NCI-H2029 (cell line): Measurements from ENCODE around the gene FTCD.
"Not testable (repeated sequence)": the region's sequence is repeated elsewhere in the genome, so short reads cannot be mapped to it uniquely, and the experiment has no call there.

Experiments used
- DNase-seq: peaks from one replicate; lab custom pipeline; 2025; lab: John Stamatoyannopoulos, UW

Gene FTCD

DNA sequence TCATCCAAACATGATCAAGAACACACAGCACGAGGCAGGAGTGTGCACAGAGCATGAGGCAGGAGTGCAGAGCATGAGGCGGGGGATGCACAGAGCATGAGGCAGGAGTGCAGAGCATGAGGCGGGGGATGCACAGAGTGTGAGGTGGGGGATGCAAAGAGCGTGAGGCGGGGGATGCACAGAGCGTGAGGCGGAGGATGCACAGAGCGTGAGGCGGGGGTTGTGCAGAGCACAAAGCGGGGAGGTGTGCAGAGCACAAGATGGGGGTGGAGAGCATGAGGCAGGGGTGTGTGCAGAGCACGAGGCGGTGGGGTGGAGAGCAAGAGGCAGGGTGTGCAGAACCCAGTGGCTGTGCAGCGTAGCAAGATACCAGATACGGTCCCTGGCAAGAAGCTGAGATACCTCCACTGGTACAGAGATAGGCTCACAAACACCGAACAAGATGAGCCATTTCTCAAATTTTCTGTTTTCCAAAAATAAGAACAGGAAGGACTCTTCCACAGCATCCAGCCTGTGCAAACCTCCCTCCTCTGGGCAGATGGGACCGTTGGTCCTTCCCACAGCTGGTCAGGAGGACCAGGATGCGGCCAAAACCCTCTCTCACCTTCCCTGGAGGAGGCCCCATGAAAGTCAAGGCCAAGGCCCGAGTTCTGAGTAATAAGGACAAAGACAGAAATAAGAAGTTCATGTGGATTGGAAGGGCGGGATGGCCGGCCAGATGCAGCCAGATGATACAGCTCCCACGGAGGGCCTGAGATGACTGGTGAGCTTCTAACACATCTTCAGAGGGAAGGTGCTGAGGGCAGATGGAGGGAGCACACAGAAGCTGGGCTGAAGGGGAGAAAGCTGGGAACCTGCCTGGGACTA is 16.9 kb upstream of the FTCD start:
- DNase-seq, result no peak

DNA sequence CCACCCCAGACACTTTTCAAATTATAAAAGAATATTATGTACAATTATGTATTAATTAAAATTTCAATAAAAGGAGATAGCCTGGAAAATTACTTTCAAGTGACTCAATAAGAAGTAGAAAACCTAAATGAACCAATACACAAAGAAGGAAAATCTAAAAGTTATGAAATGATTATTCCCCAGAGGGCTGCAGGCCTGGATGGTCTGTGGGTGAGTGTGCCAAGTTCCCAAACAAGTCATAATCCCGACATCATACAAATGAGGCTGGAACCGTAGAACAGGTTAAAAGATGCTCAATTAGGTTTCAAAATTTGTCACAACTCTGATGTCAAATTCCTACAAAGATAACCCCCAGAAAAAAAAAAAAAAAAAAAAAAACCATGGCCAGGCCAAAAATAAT is 16.2 kb upstream of the FTCD start:
- DNase-seq, result no peak

DNA sequence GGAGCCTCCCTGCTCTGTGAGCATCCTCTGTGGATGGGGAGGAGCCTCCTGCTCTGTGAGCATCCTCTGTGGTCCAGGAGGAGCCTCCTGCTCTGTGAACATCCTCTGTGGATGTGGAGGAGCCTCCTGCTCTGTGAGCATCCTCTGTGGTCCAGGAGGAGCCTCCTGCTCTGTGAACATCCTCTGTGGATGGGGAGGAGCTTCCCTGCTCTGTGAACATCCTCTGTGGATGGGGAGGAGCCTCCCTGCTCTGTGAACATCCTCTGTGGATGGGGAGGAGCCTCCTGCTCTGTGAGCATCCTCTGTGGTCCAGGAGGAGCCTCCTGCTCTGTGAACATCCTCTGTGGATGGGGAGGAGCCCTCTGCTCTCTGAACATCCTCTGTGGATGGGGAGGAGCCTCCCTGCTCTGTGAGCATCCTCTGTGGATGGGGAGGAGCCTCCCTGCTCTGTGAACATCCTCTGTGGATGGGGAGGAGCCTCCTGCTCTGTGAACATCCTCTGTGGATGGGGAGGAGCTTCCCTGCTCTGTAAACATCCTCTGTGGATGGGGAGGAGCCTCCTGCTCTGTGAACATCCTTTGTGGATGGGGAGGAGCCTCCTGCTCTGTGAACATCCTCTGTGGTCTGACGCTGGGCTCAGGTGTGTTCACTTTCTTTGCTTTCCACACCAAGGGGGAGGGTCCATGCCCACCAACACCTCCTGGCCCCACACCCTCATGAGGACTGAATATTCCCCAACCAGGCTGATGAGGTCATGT is 15.2 kb upstream of the FTCD start:
- not testable (repeated sequence) for DNase-seq

DNA sequence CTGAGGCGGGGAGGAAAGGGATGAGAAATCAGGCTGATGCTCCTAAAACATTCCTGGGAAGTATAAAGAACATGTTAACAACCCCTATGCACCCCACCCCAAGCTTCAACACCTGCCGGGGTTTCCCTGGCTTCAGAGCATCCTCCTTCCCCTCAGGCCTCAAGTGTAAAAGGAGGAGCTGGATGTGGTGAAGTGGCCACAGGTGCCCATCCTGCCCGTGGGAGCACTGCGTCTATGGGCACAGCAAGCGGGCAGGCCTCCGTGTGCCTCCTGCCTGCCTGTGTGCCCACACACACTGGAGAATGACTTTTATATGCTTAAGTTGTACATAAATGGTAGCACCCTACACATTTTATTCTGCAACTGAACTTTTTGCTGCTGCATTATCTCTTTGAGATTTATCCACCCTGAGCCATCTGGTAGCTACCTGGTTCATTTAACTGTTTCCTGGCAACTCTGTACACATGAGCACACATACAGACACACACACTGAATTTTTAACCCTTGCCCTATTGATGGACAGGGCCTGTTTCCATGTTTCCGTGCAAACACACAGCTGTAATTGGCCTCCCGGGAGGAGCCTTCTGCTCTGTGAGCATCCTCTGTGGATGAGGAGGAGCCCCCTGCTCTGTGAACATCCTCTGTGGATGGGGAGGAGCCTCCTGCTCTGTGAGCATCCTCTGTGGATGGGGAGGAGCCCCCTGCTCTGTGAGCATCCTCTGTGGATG is 13.4 kb upstream of the FTCD start:
- no peak for DNase-seq

DNA sequence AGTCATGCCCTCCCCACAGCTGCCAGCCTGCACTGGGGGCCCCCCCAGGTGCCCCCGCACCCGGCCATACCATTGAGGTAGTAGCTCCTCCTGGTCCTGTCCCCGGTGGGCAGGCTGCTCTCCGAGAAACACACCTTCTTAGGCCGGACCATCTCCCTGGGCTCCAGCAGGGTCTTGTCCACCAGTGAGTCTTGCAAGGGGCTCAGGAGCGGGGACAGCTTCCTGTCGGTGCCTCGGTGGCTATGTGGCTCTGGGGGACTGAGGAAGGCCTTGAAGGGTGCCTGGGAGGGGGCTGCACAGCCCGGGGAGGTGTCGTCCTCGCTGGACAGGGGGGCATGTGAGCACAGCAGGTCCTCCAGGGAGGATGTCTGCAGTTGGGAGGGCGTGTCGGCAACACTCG is 12.9 kb upstream of the FTCD start:
- DNase-seq, result no peak

DNA sequence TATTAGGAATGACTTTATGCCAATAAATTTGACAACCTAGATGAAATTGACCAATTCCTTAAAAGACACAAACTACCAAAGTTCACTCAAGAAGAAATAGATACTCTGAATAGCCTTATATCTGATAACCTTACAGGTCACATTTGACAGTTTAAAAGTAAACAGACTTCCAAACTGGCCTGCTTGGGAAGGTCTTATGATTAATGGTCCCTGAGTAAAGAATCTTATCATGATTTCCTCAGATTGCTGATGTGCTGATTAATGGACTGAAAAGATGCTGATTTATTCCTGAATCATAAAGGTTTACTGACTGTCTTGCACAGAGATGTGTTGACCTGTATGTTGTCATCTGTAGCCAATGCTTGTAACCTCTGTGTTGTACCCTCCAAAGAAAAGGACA is 9.7 kb upstream of the FTCD start:
- no peak for DNase-seq

DNA sequence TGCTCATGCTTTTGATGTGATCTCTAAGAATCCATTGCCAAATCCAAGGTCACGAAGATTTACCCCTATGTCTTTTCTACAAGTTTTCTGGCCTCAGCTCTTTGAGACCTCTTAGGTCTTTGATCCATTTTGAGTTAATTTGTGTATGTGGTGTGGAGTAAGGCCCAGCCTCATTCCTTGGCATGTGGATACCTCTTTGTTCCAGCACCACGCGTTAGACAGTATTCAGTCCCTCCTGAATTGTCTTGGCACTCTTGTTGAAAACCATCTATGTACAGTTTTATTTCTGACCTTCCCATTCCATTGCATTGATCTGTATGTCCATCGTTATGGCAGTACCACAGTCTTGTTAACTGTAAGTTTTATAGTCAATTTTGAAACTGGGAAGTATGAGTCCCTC is 8.0 kb upstream of the FTCD start:
- DNase-seq, result no peak

DNA sequence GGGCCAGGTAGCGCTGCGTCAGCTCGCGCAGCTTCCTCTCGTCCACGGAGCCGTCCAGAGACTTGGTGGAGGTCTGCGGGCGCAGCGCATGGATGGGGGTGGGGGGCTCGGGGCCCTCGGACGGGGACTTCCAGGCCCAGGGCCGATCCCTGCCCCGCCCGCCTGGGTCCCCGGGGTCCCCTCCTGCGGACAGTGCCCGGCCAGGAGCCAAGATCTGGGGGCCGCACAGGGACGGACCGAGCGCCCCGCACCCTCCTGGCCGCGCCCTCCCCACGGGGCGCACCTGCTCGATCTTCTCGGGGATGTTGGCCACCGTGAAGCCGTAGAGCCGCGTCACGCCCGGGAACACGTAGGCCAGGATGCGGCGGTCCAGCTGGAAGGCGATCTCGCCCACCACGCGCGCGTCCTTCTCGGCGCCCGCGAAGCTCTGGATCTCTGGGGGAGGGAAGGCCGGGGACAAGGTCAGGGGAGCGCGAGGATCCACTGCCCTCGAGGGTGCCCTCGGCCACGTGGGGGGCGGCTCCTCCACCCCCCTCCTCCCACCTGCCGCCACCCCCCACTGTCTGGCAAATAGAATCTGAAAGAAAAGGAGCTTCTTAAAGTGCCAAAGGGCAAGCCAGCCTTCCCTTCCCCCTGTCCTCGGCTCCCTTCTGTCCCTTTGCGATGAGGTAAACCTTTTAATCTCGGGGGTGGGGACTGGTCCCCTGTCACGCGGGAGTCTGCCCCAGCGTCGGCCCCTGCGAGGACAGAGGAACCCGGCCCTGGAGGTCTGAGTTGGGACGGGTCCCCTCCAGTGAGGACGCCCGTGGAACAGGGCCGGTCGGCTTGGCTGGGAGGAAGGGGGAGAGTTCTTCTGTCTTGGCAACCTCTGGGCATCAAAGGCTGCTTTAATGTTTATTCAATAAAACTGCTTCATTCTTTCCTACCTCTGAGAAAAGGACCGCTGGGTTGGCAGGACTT is 6.5 kb upstream of the FTCD start:
- DNase-seq, result no peak

DNA sequence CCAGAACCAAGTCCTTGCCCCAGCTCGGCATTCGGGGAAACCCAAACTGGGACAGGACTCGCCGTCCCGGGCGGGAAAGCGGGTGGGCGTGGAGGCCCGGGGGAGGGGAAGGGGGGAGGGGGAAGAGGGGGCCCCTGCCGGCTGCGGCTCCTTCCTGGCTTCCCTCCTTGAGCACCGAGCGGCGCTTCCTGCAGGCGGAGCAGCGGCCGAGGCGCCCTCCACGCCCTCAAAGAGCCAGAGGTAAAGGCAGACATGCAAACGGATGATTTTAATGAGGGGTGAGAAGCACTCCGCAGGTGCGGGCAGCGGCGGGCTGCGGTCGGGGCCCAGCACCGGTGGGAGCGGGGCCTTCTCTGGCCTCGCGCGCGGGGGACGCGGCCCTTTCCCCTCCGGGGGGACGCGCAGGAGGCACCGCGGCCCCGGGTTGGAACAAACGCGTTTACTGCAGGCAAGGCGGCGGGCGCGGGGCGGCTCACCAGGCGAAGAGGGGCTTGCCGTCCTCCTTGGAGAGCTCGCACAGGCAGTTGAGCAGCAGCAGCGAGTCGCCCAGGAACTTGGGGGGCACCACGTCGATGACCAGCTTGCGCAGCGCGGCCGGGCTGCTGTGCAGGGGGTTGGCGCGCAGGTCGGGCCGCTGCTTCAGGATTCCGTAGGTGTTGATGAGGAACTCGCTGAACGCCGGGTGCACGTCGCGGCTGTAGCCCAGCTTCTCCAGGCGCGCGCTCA is 5.7 kb upstream of the FTCD start:
- no peak for DNase-seq

DNA sequence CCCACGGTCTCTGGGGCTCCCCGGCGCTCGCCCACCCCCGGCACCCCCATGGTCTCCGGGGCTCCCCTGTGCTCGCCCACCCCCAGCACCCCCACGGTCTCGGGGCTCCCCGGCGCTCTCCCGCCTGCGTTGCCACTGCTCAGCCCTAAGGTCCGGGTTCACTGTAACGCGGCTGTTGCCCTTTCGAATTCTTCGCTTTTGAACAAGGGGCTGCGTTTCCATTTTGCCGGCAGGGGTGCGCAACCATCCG is 5.2 kb upstream of the FTCD start:
- DNase-seq, result no peak

DNA sequence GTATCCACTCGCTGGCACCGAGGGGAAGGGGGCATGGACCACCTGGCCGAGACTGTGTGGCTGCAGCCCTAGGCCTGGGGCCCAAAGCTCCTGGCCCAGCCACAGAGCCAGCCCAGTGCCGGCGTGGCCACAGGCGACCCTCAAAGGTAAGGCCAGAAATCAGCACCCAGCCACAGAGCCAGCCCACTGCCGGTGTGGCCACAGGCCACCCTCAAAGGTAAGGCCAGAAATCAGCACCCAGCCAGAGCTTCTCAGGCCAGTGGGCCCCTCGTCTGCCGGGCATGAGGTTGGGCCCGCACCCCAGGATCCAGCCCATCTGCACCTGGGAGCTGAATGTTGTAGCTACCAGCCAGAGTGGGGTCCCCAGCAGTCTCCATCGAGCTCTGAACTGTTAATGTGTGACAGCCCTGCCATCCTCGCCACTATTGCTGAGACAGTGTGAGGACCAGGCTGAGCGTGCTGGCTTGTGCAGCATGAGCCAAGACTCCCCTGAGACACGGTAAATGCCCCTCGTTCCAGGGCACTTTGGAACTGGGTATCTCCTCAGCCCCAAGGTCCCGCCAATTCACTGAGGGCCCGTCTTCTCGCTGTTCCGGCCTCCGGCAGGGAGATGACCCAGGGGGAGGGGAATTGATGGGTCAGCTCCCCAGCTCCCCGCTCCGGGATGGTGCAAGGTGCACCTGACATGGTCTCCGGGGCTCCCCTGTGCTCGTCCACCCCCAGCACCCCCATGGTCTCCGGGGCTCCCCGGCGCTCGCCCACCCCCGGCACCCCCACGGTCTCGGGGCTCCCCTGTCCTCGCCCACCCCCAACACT is 4.7 kb upstream of the FTCD start:
- no peak for DNase-seq

DNA sequence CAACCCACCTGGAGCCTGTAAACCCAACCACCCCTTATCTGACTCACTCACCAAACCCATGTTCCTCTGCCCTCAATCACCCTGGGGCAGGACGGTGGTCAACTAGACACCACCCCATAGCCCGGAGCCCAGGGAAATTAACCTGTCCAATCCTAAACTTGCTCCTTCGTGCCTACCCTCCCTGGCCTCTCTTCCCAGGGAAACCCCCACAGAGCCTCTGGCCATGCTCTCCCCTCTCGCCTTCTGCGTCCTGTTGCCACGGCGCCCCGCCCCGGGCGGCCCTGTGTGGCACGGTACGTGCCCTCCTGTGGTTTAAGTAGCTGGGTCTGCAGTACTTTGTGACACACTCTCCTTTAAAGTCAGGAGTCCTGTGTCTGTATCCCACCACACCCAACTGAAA is 4.0 kb upstream of the FTCD start:
- no peak for DNase-seq

DNA sequence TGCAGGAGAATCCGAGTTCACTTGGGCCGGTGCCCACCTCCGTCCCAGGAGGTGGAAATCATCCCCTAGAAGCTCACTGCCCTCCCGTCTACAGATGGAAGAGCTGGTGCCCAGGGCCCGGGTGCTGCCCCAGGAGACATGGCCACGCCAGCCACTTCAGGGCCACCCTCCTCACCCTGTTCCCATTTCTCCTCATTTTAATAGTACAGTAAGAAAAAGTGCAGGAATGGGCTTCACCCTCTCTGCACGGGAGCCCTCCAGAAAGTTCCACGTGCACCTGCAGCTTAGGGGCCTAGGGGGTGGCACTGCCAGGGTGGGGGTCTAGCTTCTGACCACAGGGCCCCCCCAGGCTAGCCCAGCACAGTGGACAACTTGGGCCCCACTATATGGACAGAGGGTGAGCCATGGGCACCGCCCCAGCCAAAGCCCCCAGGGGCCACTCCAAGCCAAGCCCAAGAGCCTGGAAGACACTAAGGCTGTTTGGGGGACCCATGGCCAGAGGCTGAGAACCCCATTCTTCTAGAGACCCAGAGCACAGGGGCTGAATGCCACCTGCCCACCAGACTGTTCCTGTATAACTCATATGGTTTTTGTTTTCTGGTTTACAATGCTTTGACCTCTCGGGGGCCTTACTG is 3.4 kb upstream of the FTCD start:
- DNase-seq, result no peak

DNA sequence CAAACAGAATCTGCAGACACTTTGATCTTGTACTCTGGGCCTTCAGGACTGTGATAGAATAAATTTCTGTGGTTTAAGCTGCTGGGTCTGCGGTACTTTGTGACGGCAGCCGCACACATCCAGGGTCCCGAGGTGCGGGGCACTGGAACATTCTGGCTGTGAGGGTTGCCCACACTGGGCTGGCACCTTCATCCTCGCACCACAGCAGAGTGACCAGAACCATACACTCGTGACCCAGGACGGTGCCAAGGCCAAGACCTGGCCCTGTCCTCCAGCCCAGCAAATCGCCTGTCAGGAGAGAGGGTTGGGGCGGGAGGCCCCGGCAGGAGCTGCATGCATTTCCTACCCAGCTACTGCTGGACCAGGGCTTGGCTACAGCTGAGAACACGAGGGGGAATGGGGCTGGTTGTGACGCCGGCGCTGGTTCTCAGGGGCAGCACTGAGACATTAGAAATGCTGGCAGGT is 2.6 kb upstream of the FTCD start:
- no peak for DNase-seq

DNA sequence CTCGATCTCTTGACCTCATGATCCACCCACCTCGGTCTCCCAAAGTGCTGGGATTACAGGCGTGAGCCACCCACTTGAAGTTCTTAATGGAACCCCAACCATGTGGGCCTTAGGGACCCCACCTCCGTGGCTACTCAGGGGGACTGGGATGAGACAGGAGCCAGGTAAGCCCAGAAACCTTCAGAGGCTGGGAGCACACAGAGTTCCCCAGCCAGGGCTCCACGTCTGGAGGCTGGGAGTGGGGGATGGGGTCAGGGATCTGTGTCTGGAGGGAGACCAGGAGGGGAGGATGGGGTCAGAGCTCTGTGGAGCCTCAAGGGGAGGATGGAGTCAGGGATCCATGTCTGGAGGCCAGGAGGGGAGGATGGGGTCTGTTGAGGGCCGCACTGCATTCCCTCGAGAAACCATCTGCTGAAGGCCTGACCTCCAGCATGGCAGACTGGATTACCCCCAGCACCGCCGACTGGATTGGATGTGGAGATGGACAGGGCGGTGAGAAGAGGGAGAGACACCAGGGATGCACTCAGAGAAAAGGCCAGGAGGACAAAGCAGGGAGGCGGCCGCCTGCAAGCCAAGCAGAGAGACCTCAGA is 2.1 kb upstream of the FTCD start:
- DNase-seq, result no peak

DNA sequence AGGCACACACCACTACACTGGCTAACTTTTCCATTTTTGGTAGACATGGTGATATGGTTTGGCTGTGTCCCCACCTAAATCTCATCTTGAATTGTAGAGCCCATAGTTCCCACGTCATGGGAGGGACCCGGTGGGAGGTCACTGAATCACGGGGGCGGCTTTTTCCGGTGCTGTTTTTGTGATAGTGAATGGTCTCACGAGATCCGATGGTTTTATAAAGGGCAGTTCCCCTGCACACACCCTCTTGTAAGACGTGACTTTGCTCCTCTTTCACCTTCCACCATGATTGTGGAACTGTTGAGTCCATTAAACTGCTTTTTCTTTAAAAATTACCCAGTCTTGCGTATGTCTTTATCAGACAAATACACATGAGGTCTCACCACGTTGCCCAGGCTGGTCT is 1.3 kb upstream of the FTCD start:
- no peak for DNase-seq

DNA sequence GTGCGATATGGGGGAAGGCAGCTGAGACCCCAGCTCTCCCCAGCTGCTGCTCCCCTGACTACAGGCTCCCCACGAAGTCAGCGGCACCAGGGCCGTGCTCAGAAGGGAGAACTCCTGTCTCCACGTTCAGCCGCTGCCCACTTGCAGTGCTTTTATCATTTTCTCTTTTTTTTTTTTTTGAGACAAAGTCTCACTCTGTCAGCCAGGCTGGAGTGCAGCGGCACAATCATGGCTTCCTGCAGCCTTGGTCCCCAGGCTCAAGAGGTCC is 933 bp upstream of the FTCD start:
- DNase-seq, result no peak

DNA sequence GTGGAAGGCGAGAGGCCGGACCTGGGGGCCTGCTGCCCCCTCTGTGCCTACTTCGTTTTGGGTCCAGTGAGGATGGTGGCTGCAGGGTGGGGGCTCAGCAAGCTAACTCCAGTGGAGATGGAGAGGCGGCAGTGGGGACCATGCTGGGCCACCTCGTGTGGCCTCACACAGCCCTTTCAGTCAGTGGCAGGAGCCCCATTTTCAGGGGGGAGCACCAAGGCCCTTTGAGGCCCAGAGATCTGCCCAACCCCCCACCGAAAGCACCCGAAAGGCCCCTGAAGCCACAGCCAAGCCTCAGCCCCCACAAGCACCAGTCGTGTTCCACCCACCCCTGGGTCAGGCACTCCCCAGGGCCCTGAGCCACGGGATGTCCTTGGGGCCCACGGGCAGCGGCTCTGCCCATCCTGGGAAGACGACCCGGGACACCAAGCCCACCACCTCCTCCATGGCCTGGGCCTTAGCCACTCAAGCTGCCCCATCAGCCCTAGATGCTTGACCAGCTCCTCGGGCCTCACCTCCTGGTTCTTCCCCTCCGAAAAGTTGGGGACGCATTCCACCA is 345 bp downstream of the FTCD start:
- no peak for DNase-seq

DNA sequence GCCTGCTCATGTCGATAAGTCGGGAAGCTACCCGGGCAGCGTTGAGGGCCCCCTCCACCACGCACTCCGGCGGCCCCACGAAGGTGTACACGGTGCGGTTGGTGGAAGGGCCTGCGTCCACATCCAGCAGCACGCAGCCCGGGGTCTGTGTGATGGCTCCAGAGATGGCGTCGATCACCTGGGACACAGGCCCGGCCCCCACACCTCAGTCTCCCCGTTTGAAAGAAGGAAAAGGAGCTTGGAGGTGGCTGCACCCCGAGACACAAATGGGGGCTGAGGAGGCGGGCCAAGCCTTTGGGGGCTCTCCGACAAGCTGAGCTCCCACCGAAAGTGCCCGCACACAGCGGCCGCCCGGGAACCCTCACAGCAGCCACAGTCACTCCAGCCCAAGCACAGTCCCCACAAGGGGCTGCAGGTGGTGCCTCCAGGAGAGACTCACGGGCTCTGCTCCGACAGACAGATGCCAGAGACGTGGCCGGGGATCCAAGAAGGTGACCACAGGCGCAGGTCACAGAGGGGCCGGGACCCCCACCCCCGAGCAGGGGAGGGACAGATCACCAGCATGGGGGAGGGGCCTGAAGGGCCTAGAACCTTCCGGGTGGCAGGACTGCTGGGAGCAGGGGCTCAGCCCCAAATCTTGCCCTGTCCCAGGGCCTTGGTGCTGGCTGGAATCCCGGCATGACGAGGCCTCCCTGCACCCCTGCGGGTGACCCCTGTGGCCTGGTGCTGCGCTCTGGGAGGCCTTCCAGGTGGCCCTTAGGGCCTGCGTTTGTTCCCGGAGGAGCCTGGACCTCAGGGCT is 1.0 kb downstream of the FTCD start:
- DNase-seq, result no peak
